NT2/D1 (cell line): ENCODE results near the gene PTN.

Experiments used
- SUZ12 ChIP-seq: IDR thresholded peaks from 2 replicates; pipeline ENCODE4 v1.6.1; 2011; ENCODE audit not compliant: insufficient read length, insufficient read depth; ENCODE audit errors: extremely low read depth
- YY1 ChIP-seq: IDR thresholded peaks from 2 replicates; pipeline ENCODE4 v1.6.1; 2011; ENCODE audit not compliant: insufficient read length, insufficient read depth
- ZNF274 ChIP-seq: IDR thresholded peaks from 2 replicates; pipeline ENCODE4 v1.6.1; 2011; ENCODE audit warnings: mild to moderate bottlenecking, low read depth, low read length

- TF ChIP-seq SUZ12, result no peak
- no peak for TF ChIP-seq YY1
- TF ChIP-seq ZNF274, result no peak
These were observed 37.5 kb downstream of the PTN start for GRCh38 chr7:137305901-137306621.
